Vagina (tissue), 2 donors: ENCODE data around the gene ATRN.

ENCODE experiments used
- POLR2A ChIP-seq, 2 donors: fragments of 450-650 bp; IDR thresholded peaks; one replicate each; pipeline ENCODE4 v1.6.1; 2017; ENCODE audit warnings: antibody characterized with exemption in 2 of 2, mild to moderate bottlenecking in 2 of 2, moderate library complexity in 2 of 2
- TF ChIP-seq, protein P1 (sequence below), 3 experiments: fragments of 450-650 bp in 2 of 3; fragments of 200-600 bp in 1 of 3; sonication (generic) in 1 of 3; IDR thresholded peaks; one replicate each; pipeline ENCODE4 v1.5.1; 2017 to 2019; ENCODE audit warnings: antibody characterized with exemption in 3 of 3, mild to moderate bottlenecking in 2 of 3, moderate library complexity in 2 of 3

DNA sequence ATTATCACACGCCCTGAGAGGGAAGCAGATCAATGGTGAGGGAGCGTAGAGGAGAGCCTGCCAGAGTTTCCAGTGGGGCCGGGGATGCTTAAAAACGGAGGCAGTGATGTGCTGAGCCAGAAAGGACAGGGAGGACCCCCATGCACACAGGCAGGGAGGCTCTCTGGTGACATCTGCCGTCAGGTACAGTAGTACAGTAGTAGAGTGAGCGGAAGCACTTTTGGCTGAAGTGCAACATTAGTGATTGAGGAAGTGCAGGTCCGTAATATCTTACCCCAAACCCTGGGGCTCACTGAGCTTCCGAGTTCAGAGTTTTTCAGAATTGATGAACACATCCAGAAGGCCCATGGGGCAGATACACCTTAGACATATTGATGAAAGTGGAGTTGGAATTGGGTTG is 150.3 kb downstream of the ATRN start:
- TF ChIP-seq, protein P1, sequence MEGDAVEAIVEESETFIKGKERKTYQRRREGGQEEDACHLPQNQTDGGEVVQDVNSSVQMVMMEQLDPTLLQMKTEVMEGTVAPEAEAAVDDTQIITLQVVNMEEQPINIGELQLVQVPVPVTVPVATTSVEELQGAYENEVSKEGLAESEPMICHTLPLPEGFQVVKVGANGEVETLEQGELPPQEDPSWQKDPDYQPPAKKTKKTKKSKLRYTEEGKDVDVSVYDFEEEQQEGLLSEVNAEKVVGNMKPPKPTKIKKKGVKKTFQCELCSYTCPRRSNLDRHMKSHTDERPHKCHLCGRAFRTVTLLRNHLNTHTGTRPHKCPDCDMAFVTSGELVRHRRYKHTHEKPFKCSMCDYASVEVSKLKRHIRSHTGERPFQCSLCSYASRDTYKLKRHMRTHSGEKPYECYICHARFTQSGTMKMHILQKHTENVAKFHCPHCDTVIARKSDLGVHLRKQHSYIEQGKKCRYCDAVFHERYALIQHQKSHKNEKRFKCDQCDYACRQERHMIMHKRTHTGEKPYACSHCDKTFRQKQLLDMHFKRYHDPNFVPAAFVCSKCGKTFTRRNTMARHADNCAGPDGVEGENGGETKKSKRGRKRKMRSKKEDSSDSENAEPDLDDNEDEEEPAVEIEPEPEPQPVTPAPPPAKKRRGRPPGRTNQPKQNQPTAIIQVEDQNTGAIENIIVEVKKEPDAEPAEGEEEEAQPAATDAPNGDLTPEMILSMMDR (IDR thresholded peaks at IDR 0.05): no peak
- TF ChIP-seq POLR2A (IDR thresholded peaks at IDR 0.05): no peak
